T-cell (primary cell): ENCODE data around the gene SEMA5B. TPM values are rescaled to one million over a fixed set of nuclear protein-coding genes. Genes with fewer than 3 reads are reported as not detected.

Source experiments
- ATAC-seq, 4 experiments: fragments of 200-7000 bp in 3 of 4; fragments of 150-1000 bp in 1 of 4; cut with Tn5 transposase; replicated peaks in 1 of 4; 1 replicate in 3 of 4; 2 replicates in 1 of 4; pipeline ENCODE4 v1.10.0; 2021; ENCODE audit warnings: moderate library complexity in 3 of 4, mild to moderate bottlenecking in 2 of 4, moderate number of reproducible peaks in 1 of 4
- CTCF ChIA-PET, 2 donors: fragments of 300-600 bp; sonication (Branson Sonifier 250); formaldehyde crosslinking; loops; one replicate each; lab custom pipeline; 2022; ENCODE audit warnings: antibody characterized with exemption in 2 of 2; lab: Charles Lee
- POLR2A ChIA-PET, 2 donors: fragments of 300-600 bp; sonication (Branson Sonifier 250); formaldehyde crosslinking; loops; one replicate each; lab custom pipeline; 2022; ENCODE audit warnings: antibody characterized with exemption in 2 of 2; lab: Charles Lee
- DNase-seq, 35 experiments: peaks; one replicate each; pipeline versions ENCODE4 v3.0.0 to v3.0.0-alpha.2; 2013 to 2023
- H3K27ac ChIP-seq: one replicate; pipeline ENCODE4 v1.5.1; 2013; ENCODE audit warnings: low read length
- H3K27me3 ChIP-seq, 2 experiments: replicated peaks in 1 of 2; 1 replicate in 1 of 2; 2 replicates in 1 of 2; pipeline versions ENCODE4 v1.6.1 to v1.7.0; 2013; ENCODE audit warnings: low read length in 1 of 2, mixed read lengths in 1 of 2; ENCODE audit not compliant: control insufficient read depth in 2 of 2, insufficient read depth in 2 of 2; ENCODE audit errors: extremely low read depth in 1 of 2
- H3K36me3 ChIP-seq, 2 donors: 1 replicate in 1 of 2; 2 replicates in 1 of 2; pipeline versions ENCODE4 v1.6.1 to v1.7.0; 2013; ENCODE audit warnings: low read length in 1 of 2; ENCODE audit not compliant: control insufficient read depth in 2 of 2, insufficient read depth in 1 of 2; ENCODE audit errors: extremely low read depth in 1 of 2
- H3K4me1 ChIP-seq, 2 experiments: 1 replicate in 1 of 2; 2 replicates in 1 of 2; pipeline versions ENCODE4 v1.6.1 to v1.7.0; 2013; ENCODE audit warnings: low read length in 2 of 2, mixed read lengths in 1 of 2; ENCODE audit not compliant: insufficient read depth in 2 of 2, control insufficient read depth in 1 of 2; ENCODE audit errors: extremely low read depth in 1 of 2
- H3K4me3 ChIP-seq, 2 donors: 1 replicate in 1 of 2; 2 replicates in 1 of 2; pipeline versions ENCODE4 v1.5.1 to v1.7.0; 2013; ENCODE audit warnings: mild to moderate bottlenecking in 2 of 2, low read length in 1 of 2, moderate library complexity in 1 of 2; ENCODE audit not compliant: control insufficient read depth in 1 of 2; ENCODE audit errors: extremely low read depth in 1 of 2
- H3K9me3 ChIP-seq: 2 replicates; pipeline ENCODE4 v1.7.0; 2013
- H3K27ac Mint-ChIP-seq, 2 donors: one replicate each; pipeline ENCODE4 v1.8.0; 2020 to 2021; ENCODE audit warnings: mild to moderate bottlenecking in 2 of 2, mixed read lengths in 2 of 2
- H3K27me3 Mint-ChIP-seq, 2 donors: one replicate each; pipeline ENCODE4 v1.8.0; 2021 to 2022; ENCODE audit warnings: mixed read lengths in 2 of 2
- H3K36me3 Mint-ChIP-seq: one replicate; pipeline ENCODE4 v1.8.0; 2021; ENCODE audit warnings: mixed read lengths
- H3K4me1 Mint-ChIP-seq, 3 donors: one replicate each; pipeline ENCODE4 v1.8.0; 2020 to 2022; ENCODE audit warnings: mixed read lengths in 3 of 3, mild to moderate bottlenecking in 1 of 3
- H3K4me3 Mint-ChIP-seq, 3 donors: one replicate each; pipeline ENCODE4 v1.8.0; 2020 to 2022; ENCODE audit warnings: mild to moderate bottlenecking in 3 of 3, mixed read lengths in 3 of 3, moderate library complexity in 3 of 3
- H3K9me3 Mint-ChIP-seq, 3 donors: one replicate each; pipeline ENCODE4 v1.8.0; 2020 to 2022; ENCODE audit warnings: mixed read lengths in 3 of 3
- WGBS: methylation state at CpG from one replicate; pipeline ENCODE4 v1.1.5; 2013; ENCODE audit warnings: missing lambda C conversion rate; ENCODE audit not compliant: insufficient coverage; 5-methylcytosine and 5-hydroxymethylcytosine counted together
- total RNA-seq, 35 experiments: library from RNA in 6 of 35; stranded (reverse) in 6 of 35; fragments of 120-200 nt in 1 of 35; gene quantifications; one replicate each; pipeline versions ENCODE4 v1.2.1 to v1.2.4 and lab custom pipeline; 2013 to 2026

SEMA5B gene
- total RNA-seq, 5 donors from 2014 or later (not counting 1 experiment from before 2014, with no cell fraction given) = 0.08 to 0.32 (median 0.21) TPM; not detected in 1

- Histone ChIP-seq H3K9me3 (no peaks in the 10 kb centered on the region), H3K36me3 (no peaks in the 10 kb centered on the region), H3K27ac (no peak overlapping the region), H3K4me3 (no peak overlapping the region), H3K27me3 (peaks cover 0 to 1% of the 10 kb centered on the region in 2 experiments), H3K4me1 (no peaks in the 10 kb centered on the region)
- H3K36me3 Mint-ChIP-seq = no peaks in the 10 kb centered on the region
- H3K4me1 Mint-ChIP-seq = peaks cover 0 to 9% (median 0%) of the 10 kb centered on the region in 3 donors
- CTCF ChIA-PET = no interaction called here
- DNase-seq (no peak), ATAC-seq (no peak)
- peaks cover 0 to 3% of the 10 kb centered on the region in 2 donors for H3K27me3 Mint-ChIP-seq
- H3K4me3 Mint-ChIP-seq = no peak overlapping the region
- POLR2A ChIA-PET = no interaction called here
- H3K27ac Mint-ChIP-seq = no peak overlapping the region
- H3K9me3 Mint-ChIP-seq = no peaks in the 10 kb centered on the region
These were observed 32.5 kb upstream of the SEMA5B start for GRCh38 chr3:123060054-123060453.

GRCh38 chr3:123058505-123058904, 30.9 kb upstream of the SEMA5B start:
- ChIA-PET CTCF (no interaction called here), POLR2A (no interaction called here)
- Mint-ChIP-seq H3K27ac (no peak overlapping the region), H3K4me3 (no peak overlapping the region), H3K27me3 (peaks cover 0 to 4% of the 10 kb centered on the region in 2 donors), H3K9me3 (no peaks in the 10 kb centered on the region), H3K36me3 (no peaks in the 10 kb centered on the region), H3K4me1 (no peaks in the 10 kb centered on the region)
- Histone ChIP-seq H3K36me3 (no peaks in the 10 kb centered on the region), H3K27me3 (peaks cover 0 to 5% of the 10 kb centered on the region in 2 experiments), H3K9me3 (no peaks in the 10 kb centered on the region), H3K27ac (no peak overlapping the region), H3K4me3 (no peak overlapping the region), H3K4me1 (no peaks in the 10 kb centered on the region)
- ATAC-seq (no peak), DNase-seq (no peak)
- WGBS = 100% methylated on average over 1 of the region's 5 CpGs

GRCh38 chr3:123055352-123055751, 27.8 kb upstream of the SEMA5B start:
- Histone ChIP-seq H3K9me3 (no peaks in the 10 kb centered on the region), H3K36me3 (no peaks in the 10 kb centered on the region), H3K4me3 (no peak overlapping the region), H3K4me1 (no peaks in the 10 kb centered on the region), H3K27me3 (peaks cover 0 to 13% of the 10 kb centered on the region in 2 experiments), H3K27ac (no peak overlapping the region)
- no peak overlapping the region for H3K4me3 Mint-ChIP-seq
- H3K27ac Mint-ChIP-seq = no peak overlapping the region
- DNase-seq = no peak
- no peaks in the 10 kb centered on the region for H3K4me1 Mint-ChIP-seq
- no peaks in the 10 kb centered on the region for H3K9me3 Mint-ChIP-seq
- CTCF ChIA-PET = interaction anchor here in 1 of 2 donors (0.7 kb wide), 1 partner anchor 1240 kb away, joined by 3 read pairs; no protein-coding TSS in a partner anchor
- H3K36me3 Mint-ChIP-seq = no peaks in the 10 kb centered on the region
- POLR2A ChIA-PET = no interaction called here
- 78% methylated on average over 5 of the region's 5 CpGs for WGBS
- H3K27me3 Mint-ChIP-seq = peaks cover 1 to 10% of the 10 kb centered on the region in 2 donors
- no peak for ATAC-seq

- Histone ChIP-seq H3K27ac (no peak overlapping the region), H3K36me3 (no peaks in the 10 kb centered on the region), H3K9me3 (no peaks in the 10 kb centered on the region), H3K4me3 (no peak overlapping the region), H3K27me3 (peaks cover 0 to 13% of the 10 kb centered on the region in 2 experiments), H3K4me1 (no peaks in the 10 kb centered on the region)
- Mint-ChIP-seq H3K4me1 (no peaks in the 10 kb centered on the region), H3K4me3 (no peak overlapping the region), H3K9me3 (no peaks in the 10 kb centered on the region), H3K27ac (no peak overlapping the region), H3K27me3 (peaks cover 1 to 10% of the 10 kb centered on the region in 2 donors), H3K36me3 (no peaks in the 10 kb centered on the region)
- ATAC-seq (no peak), DNase-seq (no peak)
- POLR2A ChIA-PET = no interaction called here
- CTCF ChIA-PET = no interaction called here
- 79% methylated on average over 4 of the region's 4 CpGs for whole genome bisulfite sequencing
These were observed 27.4 kb upstream of the SEMA5B start for GRCh38 chr3:123054931-123055330.

GRCh38 chr3:123054109-123054778, 26.7 kb upstream of the SEMA5B start:
- Mint-ChIP-seq H3K4me3 (no peak overlapping the region), H3K9me3 (no peaks in the 10 kb centered on the region), H3K4me1 (no peaks in the 10 kb centered on the region)

GRCh38 chr3:123053107-123053506, 25.5 kb upstream of the SEMA5B start:
- POLR2A ChIA-PET = no interaction called here
- ATAC-seq (no peak), DNase-seq (no peak)
- no peaks in the 10 kb centered on the region for H3K4me1 ChIP-seq
- H3K27ac ChIP-seq = no peak overlapping the region
- no peaks in the 10 kb centered on the region for H3K36me3 ChIP-seq
- Mint-ChIP-seq H3K36me3 (no peaks in the 10 kb centered on the region), H3K27me3 (peaks cover 1 to 10% of the 10 kb centered on the region in 2 donors), H3K4me3 (no peak overlapping the region), H3K27ac (no peak overlapping the region), H3K4me1 (no peaks in the 10 kb centered on the region), H3K9me3 (no peaks in the 10 kb centered on the region)
- H3K27me3 ChIP-seq = peaks cover 0 to 16% of the 10 kb centered on the region in 2 experiments
- WGBS = 100% methylated on average over 1 of the region's 2 CpGs
- H3K4me3 ChIP-seq = no peak overlapping the region
- no peaks in the 10 kb centered on the region for H3K9me3 ChIP-seq
- CTCF ChIA-PET = no interaction called here

More at GRCh38 chr3:123054109-123054778, 26.7 kb upstream of the SEMA5B start:
- CTCF ChIA-PET = no interaction called here
- no peak overlapping the region for H3K4me3 ChIP-seq
- no peak overlapping the region for H3K27ac ChIP-seq
- H3K36me3 ChIP-seq = no peaks in the 10 kb centered on the region
- peaks cover 1 to 10% of the 10 kb centered on the region in 2 donors for H3K27me3 Mint-ChIP-seq
- ATAC-seq (no peak), DNase-seq (no peak)
- no peaks in the 10 kb centered on the region for H3K4me1 ChIP-seq
- H3K36me3 Mint-ChIP-seq = no peaks in the 10 kb centered on the region
- H3K27me3 ChIP-seq = peaks cover 0 to 13% of the 10 kb centered on the region in 2 experiments
- H3K9me3 ChIP-seq = no peaks in the 10 kb centered on the region
- POLR2A ChIA-PET = no interaction called here
- 81% methylated on average over 3 of the region's 5 CpGs for WGBS
- H3K27ac Mint-ChIP-seq = no peak overlapping the region
